ENCODE data around the gene LLGL1.

- TF ChIP-seq SNAI2 (CRISPR knock-in tag; IDR thresholded peaks at IDR 0.05) (no peak), ZNF565 (CRISPR knock-in tag; conservative IDR thresholded peaks at IDR 0.05; ENCODE audit: low read depth) (no peak), ZFP30 (CRISPR knock-in tag; IDR thresholded peaks at IDR 0.05) (no peak)
These were observed 54.8 kb downstream of the LLGL1 start for GRCh38 chr17:18280249-18280648.
